T-helper 2 cell treated with Interferon-gamma antibody and Interleukin-4, amounts not matched to agents 5 μg/mL and 100 μg/mL, for 36 hours (primary cell): ENCODE results near the gene CLASP1.
"Not testable (repeated sequence)": the region's sequence is repeated elsewhere in the genome, so short reads cannot be mapped to it uniquely, and the experiment has no call there.

Source experiments
- DNase-seq: peaks from one replicate; pipeline ENCODE4 v3.0.0; 2021; ENCODE audit warnings: low spot score
- H3K27ac Mint-ChIP-seq: one replicate; pipeline ENCODE4 v1.8.0; 2021; ENCODE audit warnings: mild to moderate bottlenecking, mixed read lengths
- H3K27me3 Mint-ChIP-seq: one replicate; pipeline ENCODE4 v1.8.0; 2021; ENCODE audit warnings: low read depth, mixed read lengths
- H3K36me3 Mint-ChIP-seq: one replicate; pipeline ENCODE4 v1.8.0; 2021; ENCODE audit warnings: low read depth, mixed read lengths
- H3K4me1 Mint-ChIP-seq: one replicate; pipeline ENCODE4 v1.8.0; 2021; ENCODE audit warnings: low read depth, mixed read lengths
- H3K4me3 Mint-ChIP-seq: one replicate; pipeline ENCODE4 v1.8.0; 2022; ENCODE audit warnings: mild to moderate bottlenecking, moderate library complexity, mixed read lengths
- H3K9me3 Mint-ChIP-seq: one replicate; pipeline ENCODE4 v1.8.0; 2021; ENCODE audit warnings: mixed read lengths

The CLASP1 gene

GRCh38 chr2:121334581-121335293 lies 314.5 kb downstream of the CLASP1 start:
- no peak for DNase-seq
- Mint-ChIP-seq H3K4me3 (no peak overlapping the region), H3K9me3 (no peaks in the 10 kb centered on the region), H3K27me3 (no peaks in the 10 kb centered on the region), H3K27ac (no peak overlapping the region), H3K36me3 (peaks cover under 1% of the 10 kb centered on the region), H3K4me1 (no peaks in the 10 kb centered on the region)

DNA sequence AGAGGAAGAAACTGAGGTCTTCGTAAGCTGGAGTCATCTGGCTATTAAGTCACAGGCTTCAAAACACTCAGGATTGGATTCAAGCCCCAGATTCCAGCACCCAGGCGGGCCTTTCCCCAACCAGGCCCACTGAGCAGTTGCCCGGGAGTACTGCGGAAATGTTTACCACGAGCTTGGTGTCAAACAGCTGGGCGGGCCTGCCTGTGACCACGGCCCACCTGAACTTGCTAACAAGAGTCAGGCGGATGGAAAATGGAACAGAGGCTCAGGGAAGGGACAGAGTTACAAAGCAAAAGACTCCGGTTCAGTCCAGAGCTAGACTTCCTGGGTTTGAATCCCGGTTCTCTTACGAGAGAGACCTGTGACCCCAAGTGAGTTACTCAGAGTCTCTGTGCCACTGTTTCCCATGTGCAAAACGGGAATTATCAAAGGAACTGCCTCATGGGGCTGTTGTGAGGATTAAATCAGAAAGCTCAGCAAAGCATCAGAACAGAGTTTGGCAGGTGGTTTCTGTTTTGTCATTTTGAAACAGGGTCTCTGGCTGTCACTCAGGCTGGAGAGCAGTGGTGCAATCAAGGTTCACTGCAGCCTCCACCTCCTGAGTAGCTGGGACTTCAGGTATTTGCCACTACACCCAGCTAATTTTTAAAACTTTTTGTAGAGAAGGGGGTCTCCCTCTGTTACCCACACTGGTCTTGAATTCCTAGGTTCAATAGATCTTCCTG lies 315.3 kb downstream of the CLASP1 start:
- Mint-ChIP-seq H3K36me3 (no peaks in the 10 kb centered on the region), H3K4me3 (no peak overlapping the region), H3K9me3 (no peaks in the 10 kb centered on the region), H3K27me3 (no peaks in the 10 kb centered on the region), H3K27ac (no peak overlapping the region), H3K4me1 (no peaks in the 10 kb centered on the region)
- no peak for DNase-seq

- Mint-ChIP-seq H3K27me3 (no peaks in the 10 kb centered on the region), H3K4me3 (no peak overlapping the region), H3K9me3 (no peaks in the 10 kb centered on the region), H3K36me3 (no peaks in the 10 kb centered on the region), H3K27ac (no peak overlapping the region), H3K4me1 (no peaks in the 10 kb centered on the region)
- DNase-seq, result no peak
Observed at GRCh38 chr2:121333231-121333630, 316.0 kb downstream of the CLASP1 start.

DNA sequence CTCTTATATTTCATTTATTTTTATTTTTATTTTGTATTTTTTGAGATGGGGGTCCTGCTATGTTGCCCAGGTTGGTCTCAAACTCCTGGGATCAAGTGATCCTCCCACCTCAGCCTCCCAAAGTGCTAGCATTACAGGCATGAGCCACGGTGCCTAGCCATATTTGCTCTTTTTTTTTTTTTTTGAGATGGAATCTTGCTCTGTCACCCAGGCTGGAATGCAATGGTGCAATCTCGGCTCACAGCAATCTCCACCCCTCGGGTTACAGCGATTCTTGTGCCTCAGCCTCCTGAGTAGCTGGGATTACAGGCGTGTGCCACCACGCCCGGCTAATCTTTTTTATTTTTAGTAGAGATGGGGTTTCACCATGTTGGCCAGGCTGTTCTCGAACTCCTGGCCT lies 317.9 kb downstream of the CLASP1 start:
- not testable (repeated sequence) for H3K27me3 Mint-ChIP-seq, H3K36me3 Mint-ChIP-seq, H3K4me3 Mint-ChIP-seq, DNase-seq, H3K27ac Mint-ChIP-seq, H3K9me3 Mint-ChIP-seq, H3K4me1 Mint-ChIP-seq

GRCh38 chr2:121330921-121331320 lies 318.3 kb downstream of the CLASP1 start:
- no peaks in the 10 kb centered on the region for H3K27me3 Mint-ChIP-seq
- no peak overlapping the region for H3K4me3 Mint-ChIP-seq
- H3K4me1 Mint-ChIP-seq, result no peaks in the 10 kb centered on the region
- H3K9me3 Mint-ChIP-seq, result no peaks in the 10 kb centered on the region
- no peaks in the 10 kb centered on the region for H3K36me3 Mint-ChIP-seq
- no peak for DNase-seq
- H3K27ac Mint-ChIP-seq, result no peak overlapping the region

DNA sequence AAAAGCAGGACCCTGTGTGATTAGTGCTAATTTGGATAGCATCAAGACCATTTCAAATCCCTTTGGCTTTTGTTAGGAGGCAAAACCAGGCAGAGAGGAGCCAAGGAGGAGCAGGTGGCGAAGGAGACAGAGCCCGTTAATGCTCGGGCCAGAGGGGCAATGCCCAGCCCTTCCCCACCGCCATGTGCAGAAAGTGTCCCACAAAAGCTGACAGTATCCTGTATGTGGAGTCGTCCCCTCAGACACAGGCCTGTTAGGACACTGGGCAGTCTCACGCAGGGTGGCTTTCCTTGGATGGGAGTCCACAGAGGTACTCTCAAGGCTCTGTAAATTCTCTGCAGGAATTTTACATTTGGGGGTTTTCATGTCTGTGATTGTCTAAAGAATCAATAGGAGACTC lies 319.5 kb downstream of the CLASP1 start:
- Mint-ChIP-seq H3K9me3 (no peaks in the 10 kb centered on the region), H3K4me3 (no peak overlapping the region), H3K4me1 (no peaks in the 10 kb centered on the region), H3K36me3 (no peaks in the 10 kb centered on the region), H3K27me3 (no peaks in the 10 kb centered on the region), H3K27ac (no peak overlapping the region)
- no peak for DNase-seq

DNA sequence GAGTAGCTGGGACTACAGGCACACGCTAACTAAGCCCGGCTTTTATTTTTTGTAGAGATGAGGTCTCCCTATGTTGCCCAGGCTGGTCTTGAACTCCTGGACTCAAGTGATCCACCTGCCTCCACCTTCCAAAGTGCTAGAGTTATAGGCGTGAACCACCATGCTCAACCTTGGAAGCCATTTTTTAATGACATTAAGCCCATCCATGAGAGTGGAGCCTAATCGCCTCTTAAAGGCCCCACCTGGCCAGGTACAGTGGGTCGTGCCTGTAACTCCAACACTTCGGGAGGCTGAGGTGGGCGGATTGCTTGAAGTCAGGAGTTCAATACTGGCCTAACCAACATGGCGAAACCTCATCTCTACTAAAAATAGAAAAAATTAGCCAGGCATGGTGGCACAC lies 322.6 kb downstream of the CLASP1 start:
- H3K9me3 Mint-ChIP-seq, result no peaks in the 10 kb centered on the region
- no peaks in the 10 kb centered on the region for H3K4me1 Mint-ChIP-seq
- DNase-seq, result no peak
- H3K4me3 Mint-ChIP-seq, result no peak overlapping the region
- H3K27ac Mint-ChIP-seq, result no peak overlapping the region
- no peaks in the 10 kb centered on the region for H3K27me3 Mint-ChIP-seq
- H3K36me3 Mint-ChIP-seq, result no peaks in the 10 kb centered on the region

GRCh38 chr2:121324601-121325000 lies 324.7 kb downstream of the CLASP1 start:
- no peak for DNase-seq
- no peaks in the 10 kb centered on the region for H3K4me1 Mint-ChIP-seq
- no peak overlapping the region for H3K4me3 Mint-ChIP-seq
- no peak overlapping the region for H3K27ac Mint-ChIP-seq
- H3K9me3 Mint-ChIP-seq, result no peaks in the 10 kb centered on the region
- H3K36me3 Mint-ChIP-seq, result no peaks in the 10 kb centered on the region
- no peaks in the 10 kb centered on the region for H3K27me3 Mint-ChIP-seq

- no peak for DNase-seq
- no peak overlapping the region for H3K4me3 Mint-ChIP-seq
- H3K27ac Mint-ChIP-seq, result no peak overlapping the region
- no peaks in the 10 kb centered on the region for H3K9me3 Mint-ChIP-seq
- no peaks in the 10 kb centered on the region for H3K27me3 Mint-ChIP-seq
- no peaks in the 10 kb centered on the region for H3K4me1 Mint-ChIP-seq
- no peaks in the 10 kb centered on the region for H3K36me3 Mint-ChIP-seq
Observed at GRCh38 chr2:121321476-121321875, 327.8 kb downstream of the CLASP1 start.

DNA sequence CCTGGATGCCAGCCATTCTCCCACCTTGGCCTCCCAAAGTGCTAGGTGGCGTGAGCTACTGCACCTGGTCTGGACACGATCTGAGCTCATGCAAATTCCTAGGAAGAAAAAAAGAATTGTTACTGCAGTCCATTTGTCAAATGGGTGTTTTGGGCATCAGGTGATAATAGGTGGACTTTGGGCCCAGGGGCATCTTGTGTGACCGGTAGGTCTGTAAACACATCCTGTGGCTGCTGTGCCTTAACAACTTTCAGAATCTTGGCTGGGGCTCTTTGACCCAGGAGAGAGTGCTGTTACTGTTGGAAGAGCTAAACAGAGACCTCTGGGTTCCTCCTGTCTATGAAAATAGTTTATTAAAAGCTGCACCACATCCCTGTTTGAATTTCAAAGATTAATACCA lies 329.3 kb downstream of the CLASP1 start:
- Mint-ChIP-seq H3K4me1 (no peaks in the 10 kb centered on the region), H3K27me3 (no peaks in the 10 kb centered on the region), H3K27ac (no peak overlapping the region), H3K36me3 (no peaks in the 10 kb centered on the region), H3K9me3 (no peaks in the 10 kb centered on the region), H3K4me3 (no peak overlapping the region)
- no peak for DNase-seq

DNA sequence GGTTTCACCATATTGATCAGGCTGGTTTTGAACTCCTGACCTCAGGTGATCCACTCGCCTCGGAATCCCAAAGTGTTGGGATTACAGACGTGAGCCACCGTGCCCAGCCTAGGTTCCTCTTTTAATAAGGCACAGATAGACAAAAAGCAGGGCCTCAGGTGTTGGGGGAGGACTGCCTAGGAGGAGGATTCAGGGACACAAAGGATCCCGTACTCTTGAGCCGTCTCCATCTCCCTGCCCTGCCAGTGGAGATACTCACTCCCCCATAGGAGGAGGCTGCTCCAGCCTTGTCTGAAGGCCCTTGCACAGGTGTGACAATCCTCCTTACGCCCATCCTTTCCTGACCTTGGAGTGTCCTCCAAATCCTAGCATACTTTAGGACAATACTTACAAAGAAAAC lies 332.3 kb downstream of the CLASP1 start:
- no peaks in the 10 kb centered on the region for H3K9me3 Mint-ChIP-seq
- no peak overlapping the region for H3K27ac Mint-ChIP-seq
- peaks cover 5% of the 10 kb centered on the region for H3K27me3 Mint-ChIP-seq
- no peak overlapping the region for H3K4me3 Mint-ChIP-seq
- no peaks in the 10 kb centered on the region for H3K4me1 Mint-ChIP-seq
- no peaks in the 10 kb centered on the region for H3K36me3 Mint-ChIP-seq
- DNase-seq, result no peak

GRCh38 chr2:121313701-121314100 lies 335.6 kb downstream of the CLASP1 start:
- not testable (repeated sequence) for H3K4me3 Mint-ChIP-seq, H3K27ac Mint-ChIP-seq, H3K4me1 Mint-ChIP-seq

GRCh38 chr2:121309801-121310200 lies 339.5 kb downstream of the CLASP1 start:
- Mint-ChIP-seq H3K9me3 (no peaks in the 10 kb centered on the region), H3K36me3 (no peaks in the 10 kb centered on the region), H3K4me1 (peaks cover 5% of the 10 kb centered on the region), H3K4me3 (peak overlapping the region; percentile 33), H3K27me3 (peaks cover 52% of the 10 kb centered on the region), H3K27ac (no peak overlapping the region)
- no peak for DNase-seq

More at GRCh38 chr2:121313701-121314100, 335.6 kb downstream of the CLASP1 start:
- not testable (repeated sequence) for DNase-seq, H3K36me3 Mint-ChIP-seq, H3K9me3 Mint-ChIP-seq
- H3K27me3 Mint-ChIP-seq, result peaks cover 30% of the 10 kb centered on the region

- Mint-ChIP-seq H3K4me3 (no peak overlapping the region), H3K4me1 (peaks cover 5% of the 10 kb centered on the region), H3K27ac (no peak overlapping the region), H3K36me3 (no peaks in the 10 kb centered on the region), H3K9me3 (no peaks in the 10 kb centered on the region), H3K27me3 (peaks cover 52% of the 10 kb centered on the region)
- no peak for DNase-seq
Observed at GRCh38 chr2:121309323-121309722, 339.9 kb downstream of the CLASP1 start.

DNA sequence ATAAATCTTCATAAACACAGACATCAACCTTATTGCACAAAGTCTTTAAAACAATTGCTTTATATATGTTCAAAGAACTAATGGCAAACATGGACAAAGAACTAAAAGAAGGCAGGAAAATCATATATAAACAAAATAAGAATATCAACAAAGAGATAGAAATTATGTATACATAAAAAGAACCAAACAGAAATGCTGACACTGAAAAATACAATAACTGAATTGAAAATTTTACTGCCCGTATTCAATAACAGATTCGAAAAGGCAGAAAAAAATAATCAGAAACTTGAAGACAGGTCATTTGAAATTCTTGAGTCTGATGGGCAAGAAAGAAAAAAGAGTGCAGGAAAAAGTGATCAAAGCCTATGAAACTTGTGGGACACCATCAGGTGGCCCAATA lies 342.2 kb downstream of the CLASP1 start:
- Mint-ChIP-seq H3K36me3 (no peaks in the 10 kb centered on the region), H3K27ac (no peak overlapping the region), H3K27me3 (peaks cover 48% of the 10 kb centered on the region), H3K4me1 (peaks cover 5% of the 10 kb centered on the region), H3K4me3 (no peak overlapping the region), H3K9me3 (no peaks in the 10 kb centered on the region)
- DNase-seq, result no peak
